Mucosa of rectum (tissue), 2 donors: ENCODE measurements around the gene GLTP.
"Not testable (repeated sequence)": the region's sequence is repeated elsewhere in the genome, so short reads cannot be mapped to it uniquely, and the experiment has no call there.

Experiments used
- H3K27ac ChIP-seq, 2 donors: one replicate each; pipeline ENCODE4 v1.7.0; 2013; ENCODE audit warnings: inconsistent platforms in 2 of 2, low read depth in 2 of 2, low read length in 2 of 2
- H3K27me3 ChIP-seq, 2 donors: one replicate each; pipeline ENCODE4 v1.7.0; 2013; ENCODE audit warnings: low read length in 2 of 2; ENCODE audit not compliant: control insufficient read depth in 2 of 2, insufficient read depth in 2 of 2
- H3K36me3 ChIP-seq, 2 donors: one replicate each; pipeline ENCODE4 v1.7.0; 2013; ENCODE audit warnings: low read length in 2 of 2; ENCODE audit not compliant: control insufficient read depth in 2 of 2, insufficient read depth in 2 of 2
- H3K4me1 ChIP-seq, 2 donors: one replicate each; pipeline ENCODE4 v1.7.0; 2013; ENCODE audit warnings: low read length in 2 of 2, mild to moderate bottlenecking in 1 of 2; ENCODE audit not compliant: control insufficient read depth in 2 of 2, insufficient read depth in 2 of 2
- H3K4me3 ChIP-seq, 2 donors: one replicate each; pipeline ENCODE4 v1.7.0; 2013; ENCODE audit warnings: low read length in 2 of 2
- H3K9ac ChIP-seq, 2 donors: one replicate each; pipeline ENCODE4 v1.7.0; 2013; ENCODE audit warnings: low read length in 2 of 2, low read depth in 1 of 2, mild to moderate bottlenecking in 1 of 2
- H3K9me3 ChIP-seq, 2 donors: one replicate each; pipeline ENCODE4 v1.7.0; 2013; ENCODE audit warnings: low read length in 2 of 2; ENCODE audit not compliant: control insufficient read depth in 2 of 2
- donor health status: healthy.
- donor health status: Normal muscosa, but diverticular disease.

GLTP gene

DNA sequence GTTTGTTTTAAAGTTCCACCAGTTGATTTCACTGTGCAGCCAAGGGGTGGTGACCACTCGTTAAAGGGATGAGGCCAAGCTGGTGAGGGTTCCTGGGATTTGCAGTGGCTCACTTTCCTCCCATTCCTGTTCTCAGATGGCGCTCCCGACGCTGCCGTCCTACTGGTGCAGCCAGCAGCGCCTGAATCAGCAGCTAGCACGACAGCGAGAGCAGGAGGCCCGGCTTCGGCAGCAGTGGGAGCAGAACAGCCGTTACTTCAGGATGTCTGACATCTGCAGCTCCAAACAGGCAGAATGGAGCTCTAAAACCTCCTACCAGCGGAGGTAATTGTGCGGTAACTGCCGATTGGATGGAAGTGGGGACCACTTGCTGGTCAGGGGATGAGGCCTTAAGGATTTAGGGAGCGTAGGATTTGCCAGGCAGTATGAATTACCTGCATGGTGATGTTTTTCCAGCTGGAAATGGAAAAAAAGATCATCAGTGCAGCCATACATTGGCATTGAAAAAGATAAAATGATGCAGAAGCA, 22.6 kb upstream of the GLTP start:
- peaks cover 45 to 48% of the 10 kb centered on the region in 2 donors for H3K36me3 ChIP-seq

DNA sequence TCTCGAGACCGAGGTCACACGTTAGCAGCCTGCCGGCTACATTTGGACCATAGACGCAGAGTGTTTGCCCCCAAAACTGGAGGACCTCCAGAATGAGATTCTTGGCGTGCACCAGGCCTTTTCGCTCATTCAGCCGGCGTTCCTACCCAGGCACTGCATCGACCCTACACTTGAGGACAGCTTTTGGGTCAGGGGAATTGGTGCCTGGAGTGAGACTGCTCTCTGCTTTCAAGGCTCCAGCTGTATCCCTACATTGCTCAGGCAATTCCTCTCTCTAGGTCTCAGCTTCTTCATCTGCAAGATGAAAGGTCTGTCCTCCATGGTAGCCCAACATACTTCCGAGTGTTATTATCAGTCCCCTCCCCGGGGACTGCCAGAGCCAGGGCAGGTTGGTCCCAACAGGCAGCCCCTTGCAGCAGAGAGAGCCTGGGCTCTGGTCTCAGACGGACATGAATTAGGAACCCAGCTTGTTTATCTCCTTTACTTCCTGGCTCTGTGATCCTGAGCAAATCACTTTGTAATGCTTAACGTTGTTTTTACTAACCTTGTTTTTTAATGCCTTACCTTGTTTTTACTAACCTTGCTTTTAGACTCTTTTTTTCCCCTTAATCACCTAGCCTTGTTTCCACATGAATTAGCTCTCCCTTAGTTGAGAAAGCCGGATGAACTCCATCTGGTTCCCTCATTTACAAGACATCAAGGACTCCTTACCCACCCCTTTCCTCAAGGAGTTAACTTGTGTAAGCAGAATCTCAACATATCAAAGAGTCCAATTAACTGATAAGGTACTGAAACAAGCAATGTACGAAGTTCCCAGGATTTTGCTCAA, 20.6 kb upstream of the GLTP start:
- Histone ChIP-seq H3K27ac (peak overlapping the region in 1 of 2 donors; percentile 76), H3K4me1 (peaks cover 0 to 6% of the 10 kb centered on the region in 2 donors), H3K9me3 (no peaks in the 10 kb centered on the region), H3K4me3 (peak overlapping the region; percentile 65 to 94), H3K27me3 (no peaks in the 10 kb centered on the region), H3K9ac (peak overlapping the region; percentile 70 to 79), H3K36me3 (peaks cover 29% of the 10 kb centered on the region in 2 donors)

More for the DNA sequence above, 22.6 kb upstream of the GLTP start:
- no peak overlapping the region for H3K4me3 ChIP-seq
- no peak overlapping the region for H3K27ac ChIP-seq
- H3K4me1 ChIP-seq = peaks cover 0 to 6% of the 10 kb centered on the region in 2 donors
- no peaks in the 10 kb centered on the region for H3K9me3 ChIP-seq
- H3K9ac ChIP-seq = no peak overlapping the region
- no peaks in the 10 kb centered on the region for H3K27me3 ChIP-seq

DNA sequence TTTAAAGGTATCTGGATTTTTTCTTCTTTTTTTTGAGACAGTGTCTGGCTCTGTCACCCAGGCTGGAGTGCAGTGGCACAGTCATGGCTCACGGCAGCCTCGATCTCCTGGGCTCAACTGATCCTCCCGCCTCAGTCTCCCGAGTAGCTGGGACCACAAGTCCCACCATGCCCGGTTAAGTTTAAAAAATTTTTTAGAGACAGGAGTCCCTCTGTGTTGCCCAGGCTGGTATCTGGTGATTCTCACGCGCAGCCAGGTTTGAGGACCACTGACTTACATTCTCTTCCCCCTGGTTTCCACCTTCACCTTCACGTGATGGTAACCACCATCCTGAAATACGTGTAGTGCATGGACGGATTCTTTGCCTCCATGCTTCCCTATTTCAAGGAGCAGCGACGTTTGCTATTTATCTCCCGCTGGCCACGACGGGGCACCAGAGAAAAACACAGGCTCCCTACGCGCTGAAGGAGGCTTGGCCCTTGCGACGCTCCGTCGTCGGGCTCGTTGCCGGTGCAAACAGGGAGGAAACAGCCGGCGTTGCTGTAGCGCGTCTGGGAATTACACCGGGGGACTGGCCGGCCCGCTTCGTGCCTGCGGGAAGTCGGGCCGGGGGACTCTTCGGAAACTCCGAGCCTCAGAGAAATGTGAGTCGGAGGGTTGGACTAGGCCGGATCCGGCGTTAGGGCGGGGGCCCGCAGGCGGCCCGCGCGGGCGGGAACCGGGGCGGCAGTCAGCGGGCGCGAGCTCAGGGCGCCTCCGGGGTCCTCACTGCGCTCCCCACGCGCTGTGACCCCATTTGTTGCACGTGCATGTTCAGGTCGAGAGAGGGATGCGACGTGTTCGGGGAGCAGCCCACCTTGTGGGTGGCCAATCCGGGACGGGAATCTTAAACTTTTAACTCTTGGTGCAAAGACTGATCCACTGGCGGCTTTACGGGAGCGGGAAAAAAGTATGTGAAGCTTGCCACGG, 19.7 kb upstream of the GLTP start, which contains the start of gene TCHP:
Gene TCHP, plus strand, starts transcription at position 492 of the 969 bp plus-strand sequence. CDS start 2,753 bp downstream, outside the sequence.
- Histone ChIP-seq H3K36me3 (peaks cover 23% of the 10 kb centered on the region in 2 donors), H3K9me3 (no peaks in the 10 kb centered on the region), H3K27ac (peak within 1 kb of the TSS; percentile 57 to 76), H3K4me1 (peaks cover 0 to 6% of the 10 kb centered on the region in 2 donors), H3K9ac (peak within 1 kb of the TSS; percentile 70 to 79), H3K4me3 (peak within 1 kb of the TSS; percentile 65 to 94), H3K27me3 (no peaks in the 10 kb centered on the region)

DNA sequence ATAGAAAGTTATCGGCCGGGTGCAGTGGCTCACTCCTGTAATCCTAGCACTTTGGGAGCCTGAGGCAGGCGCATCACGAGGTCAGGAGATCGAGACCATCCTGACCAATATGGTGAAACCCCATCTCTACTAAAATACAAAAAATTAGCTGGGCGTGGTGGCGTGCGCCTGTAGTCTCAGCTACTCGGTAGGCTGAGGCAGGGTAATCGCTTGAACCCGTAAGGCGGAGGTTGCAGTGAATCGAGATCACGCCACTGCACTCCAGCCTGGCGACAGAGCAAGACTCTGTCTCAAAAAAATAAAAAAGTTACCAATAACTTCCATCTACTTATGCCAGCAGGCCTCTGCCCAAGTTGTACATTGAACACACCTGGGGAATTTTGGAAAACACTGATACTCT, 19.0 kb upstream of the GLTP start:
- not testable (repeated sequence) for H3K27ac ChIP-seq, H3K27me3 ChIP-seq, H3K4me1 ChIP-seq, H3K9me3 ChIP-seq
- Histone ChIP-seq H3K9ac (peak overlapping the region in 1 of 2 donors; percentile 79), H3K4me3 (peak overlapping the region in 1 of 2 donors; percentile 94), H3K36me3 (peaks cover 16% of the 10 kb centered on the region in 2 donors)

DNA sequence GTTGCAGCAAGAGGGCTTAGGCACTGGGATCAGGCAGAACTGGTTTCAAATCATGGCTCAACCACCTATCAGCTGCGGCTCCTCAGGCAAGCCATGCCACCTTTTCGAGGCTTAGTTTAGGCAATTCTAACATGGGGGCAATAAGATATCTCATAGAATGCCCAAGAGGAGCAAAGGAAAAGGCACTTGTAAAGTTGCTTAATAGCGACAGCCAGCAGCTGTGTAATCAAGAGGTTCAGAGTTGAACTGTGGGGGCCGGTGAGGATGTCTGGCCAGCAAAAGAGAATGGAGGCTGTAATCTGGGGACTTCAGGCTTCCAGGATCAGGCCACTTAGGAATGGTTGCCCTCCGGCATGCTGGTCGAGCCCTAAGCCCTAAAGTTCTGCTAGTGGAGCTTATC, 16.7 kb upstream of the GLTP start:
- Histone ChIP-seq H3K9ac (no peak overlapping the region), H3K36me3 (no peaks in the 10 kb centered on the region), H3K4me1 (peaks cover 6 to 7% of the 10 kb centered on the region in 2 donors), H3K9me3 (no peaks in the 10 kb centered on the region), H3K27me3 (no peaks in the 10 kb centered on the region), H3K27ac (no peak overlapping the region), H3K4me3 (no peak overlapping the region)

DNA sequence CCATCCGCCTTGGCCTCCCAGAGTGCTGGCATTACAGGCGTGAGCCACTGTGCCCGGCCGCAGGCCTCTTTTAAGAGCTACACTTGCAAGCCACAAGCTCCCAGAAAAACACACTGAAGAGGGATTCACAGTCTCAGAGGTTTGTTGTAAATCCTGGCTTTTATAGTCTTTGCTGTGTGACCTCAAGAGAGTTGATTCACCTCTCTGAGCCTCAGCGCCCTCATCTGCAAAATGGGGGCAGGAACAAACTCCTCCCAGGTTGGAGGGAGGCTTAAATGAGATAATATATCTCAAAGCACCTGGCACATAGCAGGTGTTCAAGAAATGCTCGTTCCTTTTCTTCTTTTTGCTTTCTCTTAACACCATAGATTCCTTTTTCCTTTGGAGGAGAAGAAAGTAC, 15.8 kb upstream of the GLTP start:
- no peaks in the 10 kb centered on the region for H3K27me3 ChIP-seq
- no peak overlapping the region for H3K27ac ChIP-seq
- no peaks in the 10 kb centered on the region for H3K36me3 ChIP-seq
- no peak overlapping the region for H3K4me3 ChIP-seq
- no peak overlapping the region for H3K9ac ChIP-seq
- no peaks in the 10 kb centered on the region for H3K9me3 ChIP-seq
- H3K4me1 ChIP-seq = peaks cover 3 to 7% of the 10 kb centered on the region in 2 donors

DNA sequence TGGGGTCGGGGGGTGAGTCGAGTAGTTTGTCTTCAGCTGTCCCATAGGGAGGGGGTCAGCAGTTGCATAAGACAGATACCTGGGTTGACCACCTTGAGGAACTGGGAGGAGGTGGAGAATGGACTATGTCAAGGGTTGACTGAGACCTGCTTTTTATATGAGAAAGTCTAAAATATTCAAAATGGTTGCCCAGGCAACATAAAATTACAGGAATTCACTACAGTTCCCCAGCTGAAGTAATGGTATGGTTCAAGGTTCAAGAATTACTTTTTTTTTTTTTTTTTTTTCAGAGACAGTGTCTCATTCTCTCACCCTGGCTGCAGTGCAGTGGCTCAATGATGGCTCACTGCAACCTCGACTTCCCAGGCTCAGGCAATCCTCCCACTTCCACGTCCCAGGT, 14.6 kb upstream of the GLTP start:
- H3K36me3 ChIP-seq = no peaks in the 10 kb centered on the region
- no peak overlapping the region for H3K27ac ChIP-seq
- no peak overlapping the region for H3K9ac ChIP-seq
- no peaks in the 10 kb centered on the region for H3K9me3 ChIP-seq
- peaks cover 0 to 7% of the 10 kb centered on the region in 2 donors for H3K4me1 ChIP-seq
- no peaks in the 10 kb centered on the region for H3K27me3 ChIP-seq
- no peak overlapping the region for H3K4me3 ChIP-seq

DNA sequence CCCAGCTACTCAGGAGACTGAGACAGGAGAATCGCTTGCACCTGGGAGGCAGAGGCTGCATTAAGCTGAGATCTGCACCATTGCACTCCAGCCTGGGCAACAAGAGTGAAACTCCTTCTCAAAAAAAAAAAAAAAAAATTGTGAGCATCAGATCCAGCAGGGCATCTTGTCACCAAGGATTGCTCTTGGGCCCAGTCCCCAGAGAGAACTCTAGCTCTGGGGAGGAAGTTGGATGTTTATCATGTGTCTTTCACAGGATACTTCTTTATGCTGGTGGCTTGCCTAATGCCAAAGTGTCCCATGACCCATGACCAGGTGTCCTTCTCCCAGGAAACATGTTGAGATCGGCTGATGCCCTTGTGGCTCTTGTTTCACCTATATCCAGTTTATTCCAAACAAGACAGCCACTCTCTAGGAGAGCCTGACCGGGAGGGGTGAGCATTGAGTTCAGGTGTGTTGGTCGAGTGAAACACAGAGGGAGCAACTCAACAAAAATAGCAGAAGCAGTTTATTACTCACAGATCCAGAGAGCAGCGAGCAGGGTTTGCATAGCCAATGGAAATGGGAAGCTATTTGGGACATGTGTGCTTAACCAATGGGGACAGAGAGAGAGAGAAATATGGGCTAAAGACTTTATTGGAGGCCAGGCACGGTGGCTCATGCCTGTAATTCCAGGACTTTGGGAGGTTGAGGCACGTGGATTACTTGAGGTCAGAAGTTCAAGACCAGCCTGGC, 13.1 kb upstream of the GLTP start:
- Histone ChIP-seq H3K27me3 (no peaks in the 10 kb centered on the region), H3K4me1 (peaks cover 0 to 7% of the 10 kb centered on the region in 2 donors), H3K9me3 (no peaks in the 10 kb centered on the region), H3K27ac (no peak overlapping the region), H3K4me3 (no peak overlapping the region), H3K9ac (no peak overlapping the region), H3K36me3 (no peaks in the 10 kb centered on the region)

DNA sequence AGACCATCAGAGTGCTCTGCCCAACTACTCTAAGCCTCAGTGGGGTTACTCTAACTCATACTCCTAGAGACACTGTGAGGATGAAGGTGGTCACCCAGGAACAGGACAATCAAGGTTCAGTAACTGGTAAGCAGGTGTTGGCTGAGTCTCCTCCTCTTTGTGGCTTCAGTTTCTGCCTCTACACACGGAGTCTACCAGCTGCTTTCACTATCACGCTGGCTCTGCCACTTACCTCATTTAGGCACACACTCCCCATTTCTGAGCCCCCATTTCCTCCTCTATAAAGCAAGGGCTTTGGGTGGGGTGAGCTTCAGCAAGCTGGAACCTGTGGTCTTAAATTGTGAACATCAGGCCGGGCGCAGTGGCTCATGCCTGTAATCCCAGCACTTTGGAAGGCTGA, 12.4 kb upstream of the GLTP start:
- Histone ChIP-seq H3K27me3 (no peaks in the 10 kb centered on the region), H3K4me1 (peaks cover 0 to 13% of the 10 kb centered on the region in 2 donors)

More for the DNA sequence above, 12.4 kb upstream of the GLTP start:
- no peaks in the 10 kb centered on the region for H3K36me3 ChIP-seq
- no peak overlapping the region for H3K27ac ChIP-seq
- H3K4me3 ChIP-seq = no peak overlapping the region
- H3K9me3 ChIP-seq = no peaks in the 10 kb centered on the region
- H3K9ac ChIP-seq = no peak overlapping the region
